Measurements from ENCODE around the gene DBET. TPM values are rescaled to one million over a fixed set of nuclear protein-coding genes. Genes with fewer than 3 reads are reported as not detected.
"Not testable (repeated sequence)": the region's sequence is repeated elsewhere in the genome, so short reads cannot be mapped to it uniquely, and the experiment has no call there.

Gene DBET
- total RNA-seq, 4 donors from 2014 or later, result not detected

- intact Hi-C loops (cut with DNase I; ENCODE audit: low total_unique reads); H3K4me3 ChIP-seq (ENCODE audit: low read depth, poor library complexity, severe bottlenecking); DNase-seq (ENCODE audit: low spot score in 2 of 2): not testable (repeated sequence)
- 34 to 37% methylated on average over 12 to 20 of the region's 40 CpGs for WGBS, 2 donors
Observed at GRCh38 chr4:190040873-190041272, 23.4 kb upstream of the DBET start.

GRCh38 chr4:190047627-190048026, 16.7 kb upstream of the DBET start:
- DNase-seq (ENCODE audit: low spot score in 2 of 2), result not testable (repeated sequence)

GRCh38 chr4:190049378-190050239, 14.7 kb upstream of the DBET start:
- H3K4me3 ChIP-seq (ENCODE audit: low read depth, poor library complexity, severe bottlenecking); DNase-seq (ENCODE audit: low spot score in 2 of 2); intact Hi-C loops (cut with DNase I; ENCODE audit: low total_unique reads): not testable (repeated sequence)
- WGBS, 2 donors, result 69% methylated on average over 5 of the region's 28 CpGs; no CpG with 5 or more reads in 1 of the 2 donors

More at GRCh38 chr4:190047627-190048026, 16.7 kb upstream of the DBET start:
- H3K4me3 ChIP-seq (ENCODE audit: low read depth, poor library complexity, severe bottlenecking); intact Hi-C loops (cut with DNase I; ENCODE audit: low total_unique reads): not testable (repeated sequence)
- WGBS, 2 donors, result 0% methylated on average over 1 of the region's 12 CpGs

GRCh38 chr4:190058997-190059396, 5.3 kb upstream of the DBET start:
- intact Hi-C loops (cut with DNase I; ENCODE audit: low total_unique reads); H3K4me3 ChIP-seq (ENCODE audit: low read depth, poor library complexity, severe bottlenecking): not testable (repeated sequence)
- WGBS, 2 donors, result 92 to 100% methylated on average over 1 to 2 of the region's 4 CpGs

GRCh38 chr4:190064805-190065204, 503 bp downstream of the DBET start:
- DNase-seq (ENCODE audit: low spot score in 2 of 2); intact Hi-C loops (cut with DNase I; ENCODE audit: low total_unique reads); H3K4me3 ChIP-seq (ENCODE audit: low read depth, poor library complexity, severe bottlenecking): not testable (repeated sequence)
- 15 to 25% methylated on average over 3 of the region's 3 CpGs for WGBS, 2 donors

More at GRCh38 chr4:190058997-190059396, 5.3 kb upstream of the DBET start:
- peak in 1 of 2 donors; percentile 58 for DNase-seq (ENCODE audit: low spot score in 2 of 2)

GRCh38 chr4:190068351-190068750, 4.0 kb downstream of the DBET start:
- 58 to 67% methylated on average over 38 to 40 of the region's 45 CpGs for WGBS, 2 donors
- H3K4me3 ChIP-seq (ENCODE audit: low read depth, poor library complexity, severe bottlenecking); intact Hi-C loops (cut with DNase I; ENCODE audit: low total_unique reads): not testable (repeated sequence)
- DNase-seq (ENCODE audit: low spot score in 2 of 2), result peak in 1 of 2 donors; percentile 31

- intact Hi-C loops (cut with DNase I; ENCODE audit: low total_unique reads); H3K4me3 ChIP-seq (ENCODE audit: low read depth, poor library complexity, severe bottlenecking); DNase-seq (ENCODE audit: low spot score in 2 of 2): not testable (repeated sequence)
- WGBS, 2 donors, result 12 to 38% methylated on average over 8 of the region's 27 CpGs
Observed at GRCh38 chr4:190093052-190093451, 28.8 kb downstream of the DBET start.

GRCh38 chr4:190094031-190094430, 29.7 kb downstream of the DBET start:
- H3K4me3 ChIP-seq (ENCODE audit: low read depth, poor library complexity, severe bottlenecking); DNase-seq (ENCODE audit: low spot score in 2 of 2); intact Hi-C loops (cut with DNase I; ENCODE audit: low total_unique reads): not testable (repeated sequence)
- no CpG with 5 or more reads among the region's 1 CpG for WGBS, 2 donors

GRCh38 chr4:190095335-190095734, 31.0 kb downstream of the DBET start:
- no CpG with 5 or more reads among the region's 6 CpGs for WGBS, 2 donors
- intact Hi-C loops (cut with DNase I; ENCODE audit: low total_unique reads), result not testable (repeated sequence)

GRCh38 chr4:190099605-190100004, 35.3 kb downstream of the DBET start:
- DNase-seq (ENCODE audit: low spot score in 2 of 2); intact Hi-C loops (cut with DNase I; ENCODE audit: low total_unique reads); H3K4me3 ChIP-seq (ENCODE audit: low read depth, poor library complexity, severe bottlenecking): not testable (repeated sequence)
- 33 to 45% methylated on average over 2 of the region's 2 CpGs for WGBS, 2 donors

More at GRCh38 chr4:190095335-190095734, 31.0 kb downstream of the DBET start:
- not testable (repeated sequence) for DNase-seq (ENCODE audit: low spot score in 2 of 2); H3K4me3 ChIP-seq (ENCODE audit: low read depth, poor library complexity, severe bottlenecking)

GRCh38 chr4:190101525-190101924, 37.2 kb downstream of the DBET start:
- WGBS, 2 donors, result no CpG with 5 or more reads among the region's 1 CpG
- H3K4me3 ChIP-seq (ENCODE audit: low read depth, poor library complexity, severe bottlenecking); intact Hi-C loops (cut with DNase I; ENCODE audit: low total_unique reads); DNase-seq (ENCODE audit: low spot score in 2 of 2): not testable (repeated sequence)

- 37 to 38% methylated on average over 3 of the region's 3 CpGs for WGBS, 2 donors
Observed at GRCh38 chr4:190106191-190106590, 41.9 kb downstream of the DBET start.

GRCh38 chr4:190106611-190107480, 42.5 kb downstream of the DBET start:
- intact Hi-C loops (cut with DNase I; ENCODE audit: low total_unique reads); H3K4me3 ChIP-seq (ENCODE audit: low read depth, poor library complexity, severe bottlenecking): not testable (repeated sequence)
- peak in 1 of 2 donors; percentile 87 for DNase-seq (ENCODE audit: low spot score in 2 of 2)
- WGBS, 2 donors, result 46 to 52% methylated on average over 7 of the region's 7 CpGs

More at GRCh38 chr4:190106191-190106590, 41.9 kb downstream of the DBET start:
- intact Hi-C loops (cut with DNase I; ENCODE audit: low total_unique reads); H3K4me3 ChIP-seq (ENCODE audit: low read depth, poor library complexity, severe bottlenecking): not testable (repeated sequence)
- DNase-seq (ENCODE audit: low spot score in 2 of 2), result peak in 1 of 2 donors; percentile 76

GRCh38 chr4:190107766-190108485, 43.6 kb downstream of the DBET start:
- WGBS, 2 donors, result 38 to 49% methylated on average over 2 of the region's 2 CpGs
- H3K4me3 ChIP-seq (ENCODE audit: low read depth, poor library complexity, severe bottlenecking); DNase-seq (ENCODE audit: low spot score in 2 of 2); intact Hi-C loops (cut with DNase I; ENCODE audit: low total_unique reads): not testable (repeated sequence)
